Heart right ventricle (tissue), 16 donors: Measurements from ENCODE around the gene MDFIC2. TPM values are rescaled to one million over a fixed set of nuclear protein-coding genes. Genes with fewer than 3 reads are reported as not detected.

Source experiments
- ATAC-seq, 8 donors: fragments of 200-7000 bp; cut with Tn5 transposase; one replicate each; pipeline ENCODE4 v1.9.1; 2020; ENCODE audit warnings: mild to moderate bottlenecking in 8 of 8, moderate library complexity in 8 of 8, moderate number of reproducible peaks in 1 of 8
- DNase-seq, 2 donors: peaks; one replicate each; pipeline ENCODE4 v3.0.0-alpha.2; 2020
- H3K27ac ChIP-seq, 10 donors: fragments of 200-600 bp; sonication (generic) in 2 of 10; one replicate each; pipeline versions ENCODE4 v1.5.0 to v1.8.0; 2020 to 2022; ENCODE audit warnings: mild to moderate bottlenecking in 3 of 10
- H3K27me3 ChIP-seq, 7 donors: fragments of 200-600 bp; one replicate each; pipeline ENCODE4 v1.8.0; 2021 to 2022; ENCODE audit warnings: mild to moderate bottlenecking in 2 of 7
- H3K36me3 ChIP-seq, 9 donors: fragments of 200-600 bp; sonication (generic) in 1 of 9; one replicate each; pipeline versions ENCODE4 v1.5.0 to v1.8.0; 2020 to 2022; ENCODE audit warnings: mild to moderate bottlenecking in 2 of 9
- H3K4me1 ChIP-seq, 9 donors: fragments of 200-600 bp; sonication (generic) in 1 of 9; one replicate each; pipeline versions ENCODE4 v1.5.0 to v1.8.0; 2020 to 2022; ENCODE audit warnings: mild to moderate bottlenecking in 4 of 9
- H3K4me3 ChIP-seq, 10 donors: fragments of 200-600 bp; sonication (generic) in 2 of 10; one replicate each; pipeline versions ENCODE4 v1.5.0 to v1.8.0; 2020 to 2022; ENCODE audit warnings: mild to moderate bottlenecking in 7 of 10, moderate library complexity in 2 of 10
- H3K9me3 ChIP-seq, 11 donors: fragments of 200-600 bp in 10 of 11; sonication (generic) in 2 of 11; one replicate each; pipeline versions ENCODE4 v1.5.0 to v1.8.0; 2013 to 2022; ENCODE audit warnings: mild to moderate bottlenecking in 2 of 11, control low read depth in 1 of 11, moderate library complexity in 1 of 11
- WGBS, 2 donors: extraction: QIAGEN DNeasy Blood & Tissue Kit; methylation state at CpG; one replicate each; pipeline ENCODE4 v1.1.7; 2013; ENCODE audit warnings: inconsistent platforms in 1 of 2; 5-methylcytosine and 5-hydroxymethylcytosine counted together
- intact Hi-C, 10 donors: fragments of 100-400 bp; cut with DNase I; formaldehyde crosslinking; loops; one replicate each; pipeline versions ENCODE4 v1.11.1 to v1.14.2; 2022
- long read RNA-seq, 3 donors: library from polyadenylated mRNA; unstranded; transcript quantifications; one replicate each; pipeline ENCODE4 v2.0.0, GENCODE V29; 2020 to 2021
- polyA plus RNA-seq, 2 donors: library from polyadenylated mRNA; stranded (reverse); fragments of 200-250 nt; gene quantifications; one replicate each; pipeline ENCODE4 v1.2.3, GENCODE V29; 2013
- total RNA-seq, 10 donors: library from RNA; stranded (reverse); fragmentation: NEBNext Ultra II Directional in 3 of 10; extraction: Animal tissue kit (Norgen Biotek cat#: 25700) in 3 of 10; gene quantifications; one replicate each; pipeline versions ENCODE4 v1.2.1 to v1.2.4, GENCODE V29; 2021 to 2023
- TF ChIP-seq, protein P1 (sequence below), 9 donors: fragments of 200-600 bp; sonication (generic) in 2 of 9; IDR thresholded peaks; one replicate each; pipeline versions ENCODE4 v1.5.0 to v1.8.0; 2021 to 2022; ENCODE audit warnings: antibody characterized with exemption in 9 of 9, mild to moderate bottlenecking in 5 of 9, moderate library complexity in 1 of 9
- donor health status: Arrhythmogenic right ventricular cardiomyopathy.
- donor health status: ischemic (EF 13 %, LVEDD 7.1; RV severe dilation, severe dysfunction).
- donor health status: healthy with polysubstance abuse.
- donor health status: DM: no; HTN: yes; CAD: no.
- donor health status: DM: no; HTN: no; CAD: no.
- donor health status: ischemic (EF 25% LVEDD 6.9; RV normal size, moderate dysfunction).
- donor health status: ischemic (EF 25% LVEDD 5.7; RV mildly dilated, moderate dysfunction).
- donor health status: healthy.
- donor health status: DM: yes; HTN: yes; CAD: no.
- donor health status: Ischemic cardiomyopathy.
- donor health status: ischemic (EF 35%, LVEDD 5.7; RV mildly dilated, moderate dysfunction).
- donor health status: nonischemic (EF 11% LVEDD 7.7; RV severe dilation, severe dysfunction).
- donor health status: DM: yes; HTN: yes; CAD: no.
- donor health status: PGD.
- donor health status: ischemic (EF 29% LVEDD 5.4; RV normal size, mild dysfunction).
- donor health status: nonischemic (EF 23%, LVEDD 6.1; RV moderate dilation, normal function).

Gene MDFIC2
- total RNA-seq (not detected), polyA plus RNA-seq (under 1 TPM in 1 of 2 donors, not detected in 1; 0.06 TPM)
- long read RNA-seq, donor 1, result 0 reads
- long read RNA-seq, donor 2, result 0 reads
- long read RNA-seq, donor 3, result 0 reads

DNA sequence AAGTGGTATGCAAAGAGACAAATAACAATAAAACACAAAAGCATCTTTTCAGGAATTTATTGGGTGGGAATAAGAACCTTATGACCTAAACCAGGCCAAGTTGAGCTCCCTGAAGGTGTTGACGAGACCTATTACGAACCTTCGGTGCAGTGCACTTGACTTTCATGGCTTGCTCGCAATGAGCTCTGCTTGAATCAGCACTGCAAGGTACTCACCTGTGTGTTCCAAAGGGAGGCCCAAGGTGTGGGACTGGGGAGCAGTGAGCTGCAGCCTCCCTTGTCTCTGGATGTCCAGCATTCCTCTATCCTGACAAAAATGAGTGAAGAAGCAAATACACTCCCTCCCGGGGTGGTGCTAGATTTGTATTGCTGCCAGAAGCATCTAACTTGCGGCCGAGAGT lies at the start of gene MDFIC2:
Gene MDFIC2 (minus strand): TSS at position 303 of the 400 bp plus-strand sequence. CDS start 665 bp downstream, outside the sequence.
- DNase-seq, result no peak
- ATAC-seq, result no peak
- no peaks in the 10 kb centered on the region for H3K27me3 ChIP-seq
- no peaks in the 10 kb centered on the region for H3K36me3 ChIP-seq
- H3K4me3 ChIP-seq, result no peak within 1 kb of the TSS
- 57 to 67% methylated on average over 7 of the region's 7 CpGs for WGBS, 2 donors
- TF ChIP-seq, protein P1, sequence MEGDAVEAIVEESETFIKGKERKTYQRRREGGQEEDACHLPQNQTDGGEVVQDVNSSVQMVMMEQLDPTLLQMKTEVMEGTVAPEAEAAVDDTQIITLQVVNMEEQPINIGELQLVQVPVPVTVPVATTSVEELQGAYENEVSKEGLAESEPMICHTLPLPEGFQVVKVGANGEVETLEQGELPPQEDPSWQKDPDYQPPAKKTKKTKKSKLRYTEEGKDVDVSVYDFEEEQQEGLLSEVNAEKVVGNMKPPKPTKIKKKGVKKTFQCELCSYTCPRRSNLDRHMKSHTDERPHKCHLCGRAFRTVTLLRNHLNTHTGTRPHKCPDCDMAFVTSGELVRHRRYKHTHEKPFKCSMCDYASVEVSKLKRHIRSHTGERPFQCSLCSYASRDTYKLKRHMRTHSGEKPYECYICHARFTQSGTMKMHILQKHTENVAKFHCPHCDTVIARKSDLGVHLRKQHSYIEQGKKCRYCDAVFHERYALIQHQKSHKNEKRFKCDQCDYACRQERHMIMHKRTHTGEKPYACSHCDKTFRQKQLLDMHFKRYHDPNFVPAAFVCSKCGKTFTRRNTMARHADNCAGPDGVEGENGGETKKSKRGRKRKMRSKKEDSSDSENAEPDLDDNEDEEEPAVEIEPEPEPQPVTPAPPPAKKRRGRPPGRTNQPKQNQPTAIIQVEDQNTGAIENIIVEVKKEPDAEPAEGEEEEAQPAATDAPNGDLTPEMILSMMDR (IDR thresholded peaks at IDR 0.05), result no peak
- H3K4me1 ChIP-seq, result no peaks in the 10 kb centered on the region
- intact Hi-C loops, result no loop called here
- H3K9me3 ChIP-seq, result no peaks in the 10 kb centered on the region
- no peak within 1 kb of the TSS for H3K27ac ChIP-seq

DNA sequence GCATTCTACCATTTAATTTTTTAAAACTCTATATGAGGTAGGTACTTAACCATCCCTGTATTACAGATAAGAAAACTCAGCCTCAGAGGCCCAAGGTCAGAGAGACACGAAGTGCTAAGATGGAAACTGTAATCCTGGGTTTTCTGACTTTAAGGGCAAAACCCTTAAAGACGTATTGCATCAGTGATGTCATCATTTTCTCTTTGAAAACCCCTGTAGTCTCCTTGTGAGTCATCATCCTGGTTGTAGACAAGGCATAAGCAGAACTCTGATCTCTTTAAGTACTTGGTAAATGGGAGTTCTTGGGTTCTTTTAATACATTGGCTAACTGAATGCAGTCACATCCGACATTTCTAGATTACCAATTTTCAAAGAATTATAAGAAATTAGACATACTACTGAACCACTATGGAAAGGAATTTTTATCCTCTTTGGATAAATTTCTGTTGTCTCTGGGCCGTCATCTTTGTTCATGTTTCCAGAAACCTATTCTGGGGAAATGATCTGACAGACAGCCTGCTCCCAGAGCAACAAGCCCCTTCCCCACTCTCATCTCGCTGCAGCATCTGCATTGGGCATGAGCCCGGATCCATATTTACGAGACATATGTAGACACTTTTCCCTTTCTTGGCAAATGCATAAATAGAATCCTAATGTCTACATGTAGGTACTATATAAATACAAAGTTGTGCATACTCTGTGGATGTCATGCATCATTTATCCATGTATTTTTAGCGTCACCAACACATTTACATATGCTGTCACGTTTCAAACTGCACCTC lies 48.7 kb upstream of the MDFIC2 start:
- TF ChIP-seq, protein P1 (IDR thresholded peaks at IDR 0.05), result no peak
- 75 to 82% methylated on average over 9 of the region's 9 CpGs for WGBS, 2 donors
- Histone ChIP-seq H3K27me3 (no peaks in the 10 kb centered on the region), H3K36me3 (no peaks in the 10 kb centered on the region), H3K4me1 (no peaks in the 10 kb centered on the region), H3K27ac (no peak overlapping the region), H3K9me3 (peaks cover 0 to 19% (median 8%) of the 10 kb centered on the region in 11 donors), H3K4me3 (no peak overlapping the region)
- ATAC-seq (no peak), DNase-seq (no peak)
- intact Hi-C loops, result no loop called here

DNA sequence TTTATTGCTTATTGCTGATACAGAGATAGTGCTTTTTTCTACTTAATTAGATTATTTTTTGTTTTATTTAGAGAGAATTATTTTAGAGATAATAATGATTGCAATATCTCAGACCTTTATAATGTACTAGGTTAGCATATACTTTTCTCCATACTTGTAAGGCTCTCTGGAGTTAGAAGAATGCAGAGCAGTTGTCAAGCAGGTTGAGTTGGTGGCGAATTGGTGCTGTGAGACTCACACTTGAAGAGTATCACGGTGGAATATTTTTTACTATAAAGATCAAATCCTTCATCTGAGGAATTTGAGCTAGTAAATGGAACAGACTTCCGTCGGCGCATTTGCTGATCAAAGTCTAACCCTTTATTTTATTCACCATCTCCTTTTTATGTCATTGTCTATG lies 47.3 kb upstream of the MDFIC2 start:
- H3K4me1 ChIP-seq, result no peaks in the 10 kb centered on the region
- H3K9me3 ChIP-seq, result peaks cover 0 to 10% (median 5%) of the 10 kb centered on the region in 11 donors
- no peaks in the 10 kb centered on the region for H3K36me3 ChIP-seq
- TF ChIP-seq, protein P1 (IDR thresholded peaks at IDR 0.05), result no peak
- intact Hi-C loops, result loop anchor here (1.0 to 10.0 kb wide), 8 partner anchors 237 to 296 kb away; no protein-coding TSS in a partner anchor
- H3K27ac ChIP-seq, result no peak overlapping the region
- ATAC-seq (no peak), DNase-seq (no peak)
- 91 to 96% methylated on average over 5 of the region's 5 CpGs for whole genome bisulfite sequencing, 2 donors
- no peaks in the 10 kb centered on the region for H3K27me3 ChIP-seq
- no peak overlapping the region for H3K4me3 ChIP-seq

DNA sequence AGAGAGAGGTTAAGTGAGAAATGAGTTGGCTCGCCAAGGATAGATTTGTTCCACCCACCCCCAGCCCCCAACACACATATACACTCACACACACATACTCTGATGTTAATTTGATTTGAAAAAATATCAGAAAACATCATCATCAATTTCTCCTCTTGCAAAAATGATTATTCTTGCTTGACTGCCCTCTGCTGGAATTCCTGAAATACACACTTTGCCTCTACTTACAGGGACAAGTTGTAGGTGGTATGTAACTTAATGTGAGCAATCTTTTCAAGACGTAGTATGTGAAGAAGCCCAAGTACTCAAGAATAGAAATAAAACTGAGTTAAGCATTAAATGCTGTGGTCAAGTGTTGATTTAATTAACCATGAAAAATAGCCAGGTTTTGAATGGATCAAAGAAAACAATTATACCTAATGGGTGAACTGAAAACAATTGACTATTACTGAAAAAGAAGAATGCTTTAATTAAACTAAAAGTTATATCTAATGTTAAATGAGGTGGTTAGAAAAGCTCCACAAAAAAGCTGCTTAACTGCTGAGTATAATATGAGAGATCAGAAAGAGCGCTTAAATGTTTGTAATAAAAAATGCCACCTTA lies 46.6 kb upstream of the MDFIC2 start:
- 39 to 41% methylated on average over 3 of the region's 3 CpGs for WGBS, 2 donors
- DNase-seq (peak in 1 of 2 donors; percentile 7), ATAC-seq (no peak)
- no peak overlapping the region for H3K4me3 ChIP-seq
- TF ChIP-seq, protein P1 (IDR thresholded peaks at IDR 0.05), result peak in 8 of 9 donors; percentile 49 to 71 (median 64)
- no peaks in the 10 kb centered on the region for H3K36me3 ChIP-seq
- H3K4me1 ChIP-seq, result no peaks in the 10 kb centered on the region
- peaks cover 0 to 3% (median 2%) of the 10 kb centered on the region in 11 donors for H3K9me3 ChIP-seq
- no peaks in the 10 kb centered on the region for H3K27me3 ChIP-seq
- no peak overlapping the region for H3K27ac ChIP-seq
- intact Hi-C loops, result loop anchor here (1.0 to 10.0 kb wide), 8 partner anchors 237 to 296 kb away; no protein-coding TSS in a partner anchor
